ENCODE data around the gene TTC9. TPM values are rescaled to one million over a fixed set of nuclear protein-coding genes. Genes with fewer than 3 reads are reported as not detected.
A peak's percentile ranks its signal among the peaks of the same experiment; 100 is the strongest.

Gene TTC9
- polyA plus RNA-seq, 3 donors, result 0.99 to 2.1 (median 1.2) TPM

- peaks cover 4 to 16% (median 6%) of the 10 kb centered on the region in 3 donors for H3K27me3 Mint-ChIP-seq (ENCODE audit: low read depth in 3 of 3)
- H4K20me1 ChIP-seq (ENCODE audit: insufficient read depth, low read length), result no peaks in the 10 kb centered on the region
- H3K4me3 ChIP-seq (replicated peaks in 1 of 3; ENCODE audit: low read depth in 2 of 3, low read length in 3 of 3), result no peak overlapping the region
- no peak overlapping the region for H3K4me2 ChIP-seq (replicated peaks; ENCODE audit: extremely low read depth, low read length, poor library complexity, severe bottlenecking)
- H3K4me3 Mint-ChIP-seq, result no peak overlapping the region
- no peak overlapping the region for H3K27ac ChIP-seq (ENCODE audit: low read depth in 1 of 2, low read length in 2 of 2)
- H3K79me2 ChIP-seq (ENCODE audit: insufficient read depth, low read length), result no peaks in the 10 kb centered on the region
- peaks cover 1% of the 10 kb centered on the region for H3K4me1 Mint-ChIP-seq
- peaks cover 0 to 28% of the 10 kb centered on the region in 2 donors for H3K36me3 Mint-ChIP-seq
- no peaks in the 10 kb centered on the region for H3K9me3 Mint-ChIP-seq
- H2AFZ ChIP-seq (ENCODE audit: insufficient read depth, low read depth, low read length, poor library complexity, severe bottlenecking), result no peak overlapping the region
- no peak overlapping the region for H3K27ac Mint-ChIP-seq
- peaks cover under 1 to 1% of the 10 kb centered on the region in 2 donors for H3K4me1 ChIP-seq (ENCODE audit: control insufficient read depth in 1 of 2, insufficient read depth in 2 of 2, low read length in 2 of 2)
- H3K9me3 ChIP-seq (replicated peaks in 1 of 2; ENCODE audit: control insufficient read depth in 1 of 2, insufficient read depth in 1 of 2, low read length in 2 of 2), result no peaks in the 10 kb centered on the region
- no peak overlapping the region for H3K9ac ChIP-seq (ENCODE audit: insufficient read depth, low read length, poor library complexity, severe bottlenecking)
- no peaks in the 10 kb centered on the region for H3K36me3 ChIP-seq (replicated peaks in 1 of 2; ENCODE audit: control insufficient read depth in 1 of 2, insufficient read depth in 2 of 2, low read length in 2 of 2)
- intact Hi-C loops (cut with micrococcal nuclease), result no loop called here
- DNase-seq, result no peak
- TF ChIP-seq, protein P1, sequence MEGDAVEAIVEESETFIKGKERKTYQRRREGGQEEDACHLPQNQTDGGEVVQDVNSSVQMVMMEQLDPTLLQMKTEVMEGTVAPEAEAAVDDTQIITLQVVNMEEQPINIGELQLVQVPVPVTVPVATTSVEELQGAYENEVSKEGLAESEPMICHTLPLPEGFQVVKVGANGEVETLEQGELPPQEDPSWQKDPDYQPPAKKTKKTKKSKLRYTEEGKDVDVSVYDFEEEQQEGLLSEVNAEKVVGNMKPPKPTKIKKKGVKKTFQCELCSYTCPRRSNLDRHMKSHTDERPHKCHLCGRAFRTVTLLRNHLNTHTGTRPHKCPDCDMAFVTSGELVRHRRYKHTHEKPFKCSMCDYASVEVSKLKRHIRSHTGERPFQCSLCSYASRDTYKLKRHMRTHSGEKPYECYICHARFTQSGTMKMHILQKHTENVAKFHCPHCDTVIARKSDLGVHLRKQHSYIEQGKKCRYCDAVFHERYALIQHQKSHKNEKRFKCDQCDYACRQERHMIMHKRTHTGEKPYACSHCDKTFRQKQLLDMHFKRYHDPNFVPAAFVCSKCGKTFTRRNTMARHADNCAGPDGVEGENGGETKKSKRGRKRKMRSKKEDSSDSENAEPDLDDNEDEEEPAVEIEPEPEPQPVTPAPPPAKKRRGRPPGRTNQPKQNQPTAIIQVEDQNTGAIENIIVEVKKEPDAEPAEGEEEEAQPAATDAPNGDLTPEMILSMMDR (IDR thresholded peaks at IDR 0.05), result no peak
- peaks cover 2 to 12% of the 10 kb centered on the region in 2 donors for H3K27me3 ChIP-seq (ENCODE audit: control insufficient read depth in 2 of 2, insufficient read depth in 2 of 2, low read length in 2 of 2)
Measured at GRCh38 chr14:70648346-70648745, 6.6 kb downstream of the TTC9 start.

DNA sequence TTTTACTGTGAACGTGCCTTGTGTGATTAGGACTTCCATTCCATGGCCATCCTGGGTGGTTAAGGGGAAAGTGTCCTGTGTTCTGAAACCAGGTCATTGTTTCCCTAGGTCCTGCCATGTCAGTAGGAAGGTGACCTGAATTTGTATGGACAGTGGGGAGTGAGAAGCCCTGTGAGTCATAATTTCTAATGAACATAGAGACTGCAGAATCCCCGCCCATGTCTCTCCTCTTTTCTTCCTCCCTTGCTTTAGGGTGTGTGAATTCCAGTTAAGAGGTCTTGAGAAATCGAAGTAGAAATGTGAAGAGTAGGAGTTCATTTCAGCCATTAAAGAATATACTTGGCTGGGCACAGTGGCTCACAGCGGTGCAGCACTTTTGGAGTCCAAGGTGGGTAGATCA is 8.1 kb downstream of the TTC9 start:
- H3K27me3 Mint-ChIP-seq (ENCODE audit: low read depth in 3 of 3), result peaks cover 0 to 6% (median 0%) of the 10 kb centered on the region in 3 donors

More for the DNA sequence above, 8.1 kb downstream of the TTC9 start:
- H3K4me3 Mint-ChIP-seq, result no peak overlapping the region
- H3K9me3 Mint-ChIP-seq, result no peaks in the 10 kb centered on the region
- peak overlapping the region in 1 of 7 donors; percentile 19 for H3K27ac Mint-ChIP-seq
- no peaks in the 10 kb centered on the region for H3K36me3 ChIP-seq (replicated peaks in 1 of 2; ENCODE audit: control insufficient read depth in 1 of 2, insufficient read depth in 2 of 2, low read length in 2 of 2)
- no peak for DNase-seq
- WGBS (ENCODE audit: insufficient coverage), result 100% methylated on average over 1 of the region's 4 CpGs
- no peak overlapping the region for H3K9ac ChIP-seq (ENCODE audit: insufficient read depth, low read length, poor library complexity, severe bottlenecking)
- H4K20me1 ChIP-seq (ENCODE audit: insufficient read depth, low read length), result no peaks in the 10 kb centered on the region
- H3K27ac ChIP-seq (ENCODE audit: low read depth in 1 of 2, low read length in 2 of 2), result no peak overlapping the region
- TF ChIP-seq, protein P1 (IDR thresholded peaks at IDR 0.05), result no peak
- no peak overlapping the region for H3K4me3 ChIP-seq (replicated peaks in 1 of 3; ENCODE audit: low read depth in 2 of 3, low read length in 3 of 3)
- no peak overlapping the region for H3K4me2 ChIP-seq (replicated peaks; ENCODE audit: extremely low read depth, low read length, poor library complexity, severe bottlenecking)
- H3K9me3 ChIP-seq (replicated peaks in 1 of 2; ENCODE audit: control insufficient read depth in 1 of 2, insufficient read depth in 1 of 2, low read length in 2 of 2), result no peaks in the 10 kb centered on the region
- intact Hi-C loops (cut with micrococcal nuclease), result no loop called here
- no peaks in the 10 kb centered on the region for H3K27me3 ChIP-seq (ENCODE audit: control insufficient read depth in 2 of 2, insufficient read depth in 2 of 2, low read length in 2 of 2)
- peaks cover 13 to 14% of the 10 kb centered on the region in 2 donors for H3K4me1 ChIP-seq (ENCODE audit: control insufficient read depth in 1 of 2, insufficient read depth in 2 of 2, low read length in 2 of 2)
- H3K4me1 Mint-ChIP-seq, result peaks cover 10% of the 10 kb centered on the region
- no peaks in the 10 kb centered on the region for H3K79me2 ChIP-seq (ENCODE audit: insufficient read depth, low read length)
- H2AFZ ChIP-seq (ENCODE audit: insufficient read depth, low read depth, low read length, poor library complexity, severe bottlenecking), result no peak overlapping the region
- peaks cover 0 to 30% of the 10 kb centered on the region in 2 donors for H3K36me3 Mint-ChIP-seq
